ENCODE measurements around the gene VWA5B1. TPM values are rescaled to one million over a fixed set of nuclear protein-coding genes. Genes with fewer than 3 reads are reported as not detected.

The VWA5B1 gene
- total and polyA plus RNA-seq, 2 donors (not counting 3 experiments of a cell fraction or from before 2014, with no cell fraction given): not detected

DNA sequence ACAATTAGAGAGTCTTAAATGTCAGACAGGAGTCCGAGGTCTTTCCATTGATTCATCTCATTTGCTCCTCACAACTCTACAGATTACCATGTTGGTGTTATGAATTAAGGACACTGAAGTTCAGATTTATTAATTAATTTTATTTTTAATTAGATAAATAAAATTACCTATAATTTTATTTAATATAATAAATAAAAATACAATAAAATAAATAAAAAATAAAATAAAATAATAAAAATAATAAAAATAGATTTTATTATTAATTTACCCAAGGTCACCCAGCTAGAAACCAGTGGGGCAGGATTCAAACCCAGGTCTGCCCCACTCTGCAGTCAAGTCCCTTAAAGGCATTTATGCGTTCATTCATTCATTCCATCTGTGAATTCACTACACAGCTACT, 72.2 kb downstream of the VWA5B1 start:
- Histone ChIP-seq H3K9me1 (replicated peaks; ENCODE audit: control insufficient read depth, extremely low read depth, insufficient read depth, low read length) (no peaks in the 10 kb centered on the region), H3K4me1 (ENCODE audit: control insufficient read depth, extremely low read depth, insufficient read depth, low read length) (no peaks in the 10 kb centered on the region), H3K79me2 (ENCODE audit: control insufficient read depth, insufficient read depth, low read length) (no peaks in the 10 kb centered on the region), H3K9ac (replicated peaks; ENCODE audit: extremely low read depth, insufficient read depth, low read length) (no peak overlapping the region), H2AFZ (ENCODE audit: low read depth, low read length) (no peak overlapping the region), H3K27me3 (ENCODE audit: control insufficient read depth in 2 of 2, insufficient read depth in 2 of 2, low read length in 2 of 2) (peaks cover 26 to 28% of the 10 kb centered on the region in 2 experiments), H4K20me1 (replicated peaks; ENCODE audit: control insufficient read depth, extremely low read depth, insufficient read depth, low read length) (no peaks in the 10 kb centered on the region), H3K9me3 (replicated peaks; ENCODE audit: control insufficient read depth, insufficient read depth, low read length) (no peaks in the 10 kb centered on the region), H3K4me3 (replicated peaks in 1 of 3; ENCODE audit: insufficient read depth in 1 of 3, low read depth in 1 of 3, low read length in 3 of 3) (no peak overlapping the region), H3K4me2 (ENCODE audit: insufficient read depth, low read length) (no peak overlapping the region), H3K36me3 (ENCODE audit: control insufficient read depth in 2 of 2, extremely low read depth in 1 of 2, insufficient read depth in 2 of 2, low read length in 2 of 2) (no peaks in the 10 kb centered on the region), H3K27ac (ENCODE audit: insufficient read depth, low read depth, low read length) (no peak overlapping the region)
- ChIA-PET CTCF (interaction anchor here (1.2 to 5.4 kb wide), 14 partner anchors 8 to 184 kb away, joined by 4 to 81 read pairs (median 8); no protein-coding TSS in a partner anchor), POLR2A (no interaction called here)
- no TSS peak for BruUV-seq (replicated peaks)
- DNase-seq (ENCODE audit: low read depth, low spot score): no peak
- TF ChIP-seq FOS (IDR thresholded peaks at IDR 0.05; ENCODE audit: borderline replicate concordance, insufficient read depth, low read length) (no peak), POLR2A (IDR thresholded peaks at IDR 0.05; ENCODE audit: low read depth, low read length) (no peak), POLR2AphosphoS5 (IDR thresholded peaks at IDR 0.05; ENCODE audit: insufficient read depth, low read depth, low read length) (no peak), GATA2 (IDR thresholded peaks at IDR 0.05; ENCODE audit: insufficient read depth, insufficient read length, low read depth, low read length) (no peak), JUN (IDR thresholded peaks at IDR 0.05; ENCODE audit: borderline replicate concordance, insufficient read depth, insufficient read length, low read depth) (no peak), MYC (IDR thresholded peaks at IDR 0.05; ENCODE audit: low read depth, low read length) (no peak), EZH2 (IDR thresholded peaks at IDR 0.05; ENCODE audit: borderline replicate concordance, low read depth, low read length, severe bottlenecking) (no peak)
- TF ChIP-seq, protein P1, sequence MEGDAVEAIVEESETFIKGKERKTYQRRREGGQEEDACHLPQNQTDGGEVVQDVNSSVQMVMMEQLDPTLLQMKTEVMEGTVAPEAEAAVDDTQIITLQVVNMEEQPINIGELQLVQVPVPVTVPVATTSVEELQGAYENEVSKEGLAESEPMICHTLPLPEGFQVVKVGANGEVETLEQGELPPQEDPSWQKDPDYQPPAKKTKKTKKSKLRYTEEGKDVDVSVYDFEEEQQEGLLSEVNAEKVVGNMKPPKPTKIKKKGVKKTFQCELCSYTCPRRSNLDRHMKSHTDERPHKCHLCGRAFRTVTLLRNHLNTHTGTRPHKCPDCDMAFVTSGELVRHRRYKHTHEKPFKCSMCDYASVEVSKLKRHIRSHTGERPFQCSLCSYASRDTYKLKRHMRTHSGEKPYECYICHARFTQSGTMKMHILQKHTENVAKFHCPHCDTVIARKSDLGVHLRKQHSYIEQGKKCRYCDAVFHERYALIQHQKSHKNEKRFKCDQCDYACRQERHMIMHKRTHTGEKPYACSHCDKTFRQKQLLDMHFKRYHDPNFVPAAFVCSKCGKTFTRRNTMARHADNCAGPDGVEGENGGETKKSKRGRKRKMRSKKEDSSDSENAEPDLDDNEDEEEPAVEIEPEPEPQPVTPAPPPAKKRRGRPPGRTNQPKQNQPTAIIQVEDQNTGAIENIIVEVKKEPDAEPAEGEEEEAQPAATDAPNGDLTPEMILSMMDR (IDR thresholded peaks at IDR 0.05; ENCODE audit: extremely low read depth in 1 of 2, insufficient read depth in 1 of 2, low read depth in 1 of 2, low read length in 2 of 2): no peak
- TF ChIP-seq, protein P2, sequence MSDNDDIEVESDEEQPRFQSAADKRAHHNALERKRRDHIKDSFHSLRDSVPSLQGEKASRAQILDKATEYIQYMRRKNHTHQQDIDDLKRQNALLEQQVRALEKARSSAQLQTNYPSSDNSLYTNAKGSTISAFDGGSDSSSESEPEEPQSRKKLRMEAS (IDR thresholded peaks at IDR 0.05; ENCODE audit: insufficient read depth, insufficient read length): no peak
- FAIRE-seq: no peak
- intact Hi-C loops (cut with micrococcal nuclease): loop anchor here (1.0 to 5.0 kb wide), 2 partner anchors 130 to 151 kb away; no protein-coding TSS in a partner anchor
- dilution Hi-C loops (cut with MboI; ENCODE audit: extremely low pct_ligation_motif_present, low sequenced_read_pairs): no loop called here
